Muscle of leg (tissue), 11 donors: Measurements from ENCODE around the gene PPP6C. TPM values are rescaled to one million over a fixed set of nuclear protein-coding genes. Genes with fewer than 3 reads are reported as not detected.
"Not testable (repeated sequence)": the region's sequence is repeated elsewhere in the genome, so short reads cannot be mapped to it uniquely, and the experiment has no call there.

Source experiments
- DNase-seq: peaks from one replicate; pipeline ENCODE4 v3.0.0; 2013
- H3K27ac ChIP-seq: one replicate; pipeline ENCODE4 v1.5.1; 2013; ENCODE audit warnings: mild to moderate bottlenecking, low read length, control low read depth
- H3K27me3 ChIP-seq: one replicate; pipeline ENCODE4 v1.6.1; 2013; ENCODE audit warnings: low read length; ENCODE audit not compliant: control insufficient read depth, insufficient read depth
- H3K36me3 ChIP-seq: one replicate; pipeline ENCODE4 v1.6.1; 2013; ENCODE audit warnings: low read length; ENCODE audit not compliant: control insufficient read depth, insufficient read depth
- H3K4me1 ChIP-seq: one replicate; pipeline ENCODE4 v1.6.1; 2013; ENCODE audit warnings: low read length; ENCODE audit not compliant: control insufficient read depth, insufficient read depth
- H3K4me3 ChIP-seq: one replicate; pipeline ENCODE4 v1.5.1; 2013; ENCODE audit warnings: low read length, control low read depth
- H3K9me3 ChIP-seq: replicated peaks from 2 replicates; pipeline ENCODE4 v1.6.1; 2013; ENCODE audit warnings: low read depth, low read length; ENCODE audit not compliant: control insufficient read depth
- WGBS: methylation state at CpG from one replicate; pipeline ENCODE4 v1.1.5; 2013; ENCODE audit warnings: missing lambda C conversion rate; ENCODE audit not compliant: insufficient coverage; 5-methylcytosine and 5-hydroxymethylcytosine counted together
- polyA plus RNA-seq, 8 donors: library from polyadenylated mRNA; unstranded; fragments of 120-200 nt; gene quantifications; one replicate each; pipeline versions ENCODE4 v1.2.1 to v1.2.3, GENCODE V29; 2013; ENCODE audit warnings: inconsistent platforms in 1 of 8, low replicate concordance in 1 of 8; ENCODE audit not compliant: insufficient read length in 8 of 8, insufficient read depth in 1 of 8
- total RNA-seq: library from RNA; stranded (reverse); fragments of 120-200 nt; gene quantifications from one replicate; pipeline ENCODE4 v1.2.4, GENCODE V29; 2013

PPP6C gene
- total and polyA plus RNA-seq, 9 donors: 25.9 to 34.3 (median 31.3) TPM

GRCh38 chr9:125227761-125228160 lies 38.2 kb upstream of the PPP6C start:
- H3K27ac ChIP-seq: no peak overlapping the region
- H3K9me3 ChIP-seq: no peaks in the 10 kb centered on the region
- no peak for DNase-seq
- H3K4me1 ChIP-seq: no peaks in the 10 kb centered on the region
- no peaks in the 10 kb centered on the region for H3K27me3 ChIP-seq
- no CpG with 5 or more reads among the region's 6 CpGs for WGBS
- peaks cover 37% of the 10 kb centered on the region for H3K36me3 ChIP-seq
- no peak overlapping the region for H3K4me3 ChIP-seq

- H3K4me3 ChIP-seq, H3K27me3 ChIP-seq, H3K27ac ChIP-seq, H3K9me3 ChIP-seq, DNase-seq, H3K4me1 ChIP-seq: not testable (repeated sequence)
- H3K36me3 ChIP-seq: peaks cover 31% of the 10 kb centered on the region
Observed at GRCh38 chr9:125224858-125225257, 35.3 kb upstream of the PPP6C start.

- Histone ChIP-seq H3K4me3 (no peak overlapping the region), H3K27ac (no peak overlapping the region), H3K9me3 (no peaks in the 10 kb centered on the region), H3K36me3 (peaks cover 32% of the 10 kb centered on the region), H3K27me3 (no peaks in the 10 kb centered on the region), H3K4me1 (no peaks in the 10 kb centered on the region)
- WGBS: no CpG with 5 or more reads among the region's 3 CpGs
- DNase-seq: no peak
Observed at GRCh38 chr9:125218621-125219020, 29.0 kb upstream of the PPP6C start.

GRCh38 chr9:125214186-125214585 lies 24.6 kb upstream of the PPP6C start:
- Histone ChIP-seq H3K27ac (no peak overlapping the region), H3K4me3 (no peak overlapping the region), H3K4me1 (no peaks in the 10 kb centered on the region), H3K36me3 (peaks cover 37% of the 10 kb centered on the region), H3K9me3 (no peaks in the 10 kb centered on the region), H3K27me3 (no peaks in the 10 kb centered on the region)
- no peak for DNase-seq
- 97% methylated on average over 4 of the region's 5 CpGs for WGBS

- Histone ChIP-seq H3K36me3 (peaks cover 35% of the 10 kb centered on the region), H3K27me3 (no peaks in the 10 kb centered on the region), H3K4me1 (peaks cover 7% of the 10 kb centered on the region), H3K4me3 (no peak overlapping the region), H3K27ac (no peak overlapping the region), H3K9me3 (no peaks in the 10 kb centered on the region)
- no peak for DNase-seq
- WGBS: 100% methylated on average over 3 of the region's 3 CpGs
Observed at GRCh38 chr9:125204477-125204876, 14.9 kb upstream of the PPP6C start.

GRCh38 chr9:125202846-125203618 lies 13.4 kb upstream of the PPP6C start:
- Histone ChIP-seq H3K36me3 (peaks cover 28% of the 10 kb centered on the region), H3K27me3 (no peaks in the 10 kb centered on the region), H3K27ac (no peak overlapping the region), H3K4me1 (peaks cover 7% of the 10 kb centered on the region), H3K9me3 (no peaks in the 10 kb centered on the region), H3K4me3 (no peak overlapping the region)
- no CpG with 5 or more reads among the region's 1 CpG for WGBS
- no peak for DNase-seq

GRCh38 chr9:125200216-125201047 lies 10.8 kb upstream of the PPP6C start, which contains the start of gene RABEPK:
RABEPK (plus strand) TSS chr9:125200542; CDS start chr9:125203014, 2,472 bp downstream.
- under 1% methylated on average over 26 of the region's 51 CpGs for WGBS
- H3K27me3 ChIP-seq: peaks cover 2% of the 10 kb centered on the region

GRCh38 chr9:125195591-125195990 lies 6.0 kb upstream of the PPP6C start:
- not testable (repeated sequence) for DNase-seq, H3K9me3 ChIP-seq, H3K27me3 ChIP-seq, H3K4me3 ChIP-seq, H3K4me1 ChIP-seq, H3K27ac ChIP-seq, H3K36me3 ChIP-seq
- WGBS: no CpG with 5 or more reads among the region's 1 CpG

More at GRCh38 chr9:125200216-125201047, 10.8 kb upstream of the PPP6C start, which contains the start of gene RABEPK:
- H3K36me3 ChIP-seq: peaks cover 12% of the 10 kb centered on the region
- peak within 1 kb of the TSS; percentile 92 for H3K4me3 ChIP-seq
- H3K27ac ChIP-seq: peak within 1 kb of the TSS; percentile 96
- no peaks in the 10 kb centered on the region for H3K9me3 ChIP-seq
- DNase-seq: peak; percentile 98
- H3K4me1 ChIP-seq: peaks cover 7% of the 10 kb centered on the region

- not testable (repeated sequence) for H3K27me3 ChIP-seq, H3K36me3 ChIP-seq, H3K9me3 ChIP-seq, H3K4me1 ChIP-seq, H3K4me3 ChIP-seq, H3K27ac ChIP-seq, DNase-seq
- 67% methylated on average over 1 of the region's 5 CpGs for WGBS
Observed at GRCh38 chr9:125194466-125194865, 4.9 kb upstream of the PPP6C start.

GRCh38 chr9:125190361-125190801 lies 778 bp upstream of the PPP6C start:
- DNase-seq: no peak
- H3K27me3 ChIP-seq: no peaks in the 10 kb centered on the region
- peaks cover 17% of the 10 kb centered on the region for H3K4me1 ChIP-seq
- H3K9me3 ChIP-seq: no peaks in the 10 kb centered on the region
- H3K4me3 ChIP-seq: peak overlapping the region; percentile 93
- no peaks in the 10 kb centered on the region for H3K36me3 ChIP-seq
- H3K27ac ChIP-seq: peak overlapping the region; percentile 96
- WGBS: 13% methylated on average over 3 of the region's 14 CpGs
